D721Med (cell line): ENCODE results near the gene PHF12.
A peak's percentile ranks its signal among the peaks of the same experiment; 100 is the strongest.

Experiments used
- DNase-seq: peaks from one replicate; pipeline ENCODE4 v3.0.0; 2011; ENCODE audit warnings: low spot score; ENCODE audit not compliant: insufficient read length
- FAIRE-seq: peaks from 2 replicates; lab custom pipeline; 2011; peaks lifted over from hg19 to GRCh38; lab: Jason Lieb, UNC
- TF ChIP-seq, protein P1 (sequence below): IDR thresholded peaks from 2 replicates; pipeline ENCODE4 v1.5.1; 2012; ENCODE audit warnings: mild to moderate bottlenecking, control low read depth; ENCODE audit not compliant: insufficient read depth; ENCODE audit errors: missing control alignments

PHF12 gene

DNA sequence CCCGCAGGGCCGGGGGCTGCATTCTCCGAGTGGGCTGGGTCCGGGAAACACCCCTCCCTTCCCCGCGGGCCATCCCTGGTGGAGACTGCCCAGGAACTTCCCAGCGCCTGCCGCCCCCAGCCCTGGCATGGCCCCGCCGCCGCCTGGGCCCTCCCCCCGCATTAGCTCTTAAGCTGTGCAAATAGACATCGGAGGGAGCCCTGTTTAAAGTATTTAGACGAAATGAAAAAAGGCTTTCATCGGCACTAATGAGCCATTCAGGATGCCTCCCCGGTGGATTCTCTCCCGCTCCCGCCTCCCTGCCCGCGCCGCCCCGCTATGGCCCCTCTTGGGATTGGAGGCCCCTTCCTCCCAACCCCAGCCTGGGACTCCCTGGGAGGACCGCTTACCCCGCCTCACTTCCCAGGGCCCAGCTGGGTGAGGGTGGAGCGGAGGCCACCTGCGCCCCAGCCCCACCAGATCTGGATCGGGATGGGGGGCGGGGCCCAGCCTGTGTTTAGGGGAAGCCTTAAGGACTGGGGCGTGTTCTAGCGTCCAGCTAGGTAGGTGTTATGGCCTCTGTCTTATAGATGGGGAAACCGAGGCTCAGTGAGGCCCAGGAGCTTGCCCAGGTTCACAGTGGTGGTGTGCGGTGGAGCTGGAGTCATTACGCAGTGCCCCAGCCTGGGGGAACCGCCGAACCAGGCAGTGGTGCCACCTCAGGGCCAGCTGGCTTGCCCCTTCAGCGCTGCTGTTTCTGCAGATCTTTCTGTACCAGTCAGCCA, 34.8 kb upstream of the PHF12 start:
- DNase-seq, result no peak
- TF ChIP-seq, protein P1, sequence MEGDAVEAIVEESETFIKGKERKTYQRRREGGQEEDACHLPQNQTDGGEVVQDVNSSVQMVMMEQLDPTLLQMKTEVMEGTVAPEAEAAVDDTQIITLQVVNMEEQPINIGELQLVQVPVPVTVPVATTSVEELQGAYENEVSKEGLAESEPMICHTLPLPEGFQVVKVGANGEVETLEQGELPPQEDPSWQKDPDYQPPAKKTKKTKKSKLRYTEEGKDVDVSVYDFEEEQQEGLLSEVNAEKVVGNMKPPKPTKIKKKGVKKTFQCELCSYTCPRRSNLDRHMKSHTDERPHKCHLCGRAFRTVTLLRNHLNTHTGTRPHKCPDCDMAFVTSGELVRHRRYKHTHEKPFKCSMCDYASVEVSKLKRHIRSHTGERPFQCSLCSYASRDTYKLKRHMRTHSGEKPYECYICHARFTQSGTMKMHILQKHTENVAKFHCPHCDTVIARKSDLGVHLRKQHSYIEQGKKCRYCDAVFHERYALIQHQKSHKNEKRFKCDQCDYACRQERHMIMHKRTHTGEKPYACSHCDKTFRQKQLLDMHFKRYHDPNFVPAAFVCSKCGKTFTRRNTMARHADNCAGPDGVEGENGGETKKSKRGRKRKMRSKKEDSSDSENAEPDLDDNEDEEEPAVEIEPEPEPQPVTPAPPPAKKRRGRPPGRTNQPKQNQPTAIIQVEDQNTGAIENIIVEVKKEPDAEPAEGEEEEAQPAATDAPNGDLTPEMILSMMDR, result no peak
- no peak for FAIRE-seq

DNA sequence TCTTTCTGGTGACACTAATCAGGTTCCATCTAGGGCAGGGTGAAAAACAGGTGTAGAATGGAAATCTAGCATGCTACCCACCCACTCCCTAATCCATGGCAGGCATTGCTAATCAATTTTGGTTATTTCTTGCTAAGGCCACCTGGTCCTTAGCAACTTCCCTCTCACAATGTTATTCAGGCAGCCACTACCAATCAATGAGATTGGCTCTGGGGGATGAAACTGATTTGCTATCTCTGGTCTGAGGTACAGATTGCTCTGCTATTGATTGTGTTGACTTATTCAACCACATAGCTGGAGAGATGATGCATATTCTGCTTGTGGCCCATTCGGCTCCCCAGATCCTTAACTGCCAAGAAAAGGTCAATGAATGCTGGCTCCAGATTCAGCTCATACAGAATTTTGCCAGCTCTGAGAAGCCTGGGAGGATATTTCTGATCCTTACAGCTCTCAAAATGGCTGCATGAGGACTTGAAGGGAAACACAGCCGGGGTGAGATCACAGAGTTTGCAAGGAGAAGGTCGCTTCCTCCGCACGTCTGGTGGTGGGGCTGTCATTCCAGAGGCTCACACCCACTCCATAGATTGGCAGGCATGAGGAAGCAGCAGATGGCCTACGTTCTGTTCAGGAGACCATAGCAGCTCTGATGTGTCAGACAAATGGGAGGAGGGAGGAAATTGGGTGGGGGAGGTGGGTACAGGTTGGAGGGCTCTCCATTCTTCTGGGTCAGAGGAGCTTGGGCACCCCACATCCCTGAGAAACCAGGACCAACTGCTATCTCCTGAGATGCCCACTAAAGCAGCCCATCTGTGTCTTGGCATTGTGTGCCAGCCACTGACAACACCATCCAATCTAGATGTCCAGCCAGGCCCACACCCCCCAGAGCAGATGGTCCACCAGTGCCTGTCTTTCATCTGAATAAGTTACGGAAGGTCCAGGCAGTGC, 32.2 kb upstream of the PHF12 start:
- TF ChIP-seq, protein P1, result peak; percentile 37
- FAIRE-seq (no peak), DNase-seq (no peak)

DNA sequence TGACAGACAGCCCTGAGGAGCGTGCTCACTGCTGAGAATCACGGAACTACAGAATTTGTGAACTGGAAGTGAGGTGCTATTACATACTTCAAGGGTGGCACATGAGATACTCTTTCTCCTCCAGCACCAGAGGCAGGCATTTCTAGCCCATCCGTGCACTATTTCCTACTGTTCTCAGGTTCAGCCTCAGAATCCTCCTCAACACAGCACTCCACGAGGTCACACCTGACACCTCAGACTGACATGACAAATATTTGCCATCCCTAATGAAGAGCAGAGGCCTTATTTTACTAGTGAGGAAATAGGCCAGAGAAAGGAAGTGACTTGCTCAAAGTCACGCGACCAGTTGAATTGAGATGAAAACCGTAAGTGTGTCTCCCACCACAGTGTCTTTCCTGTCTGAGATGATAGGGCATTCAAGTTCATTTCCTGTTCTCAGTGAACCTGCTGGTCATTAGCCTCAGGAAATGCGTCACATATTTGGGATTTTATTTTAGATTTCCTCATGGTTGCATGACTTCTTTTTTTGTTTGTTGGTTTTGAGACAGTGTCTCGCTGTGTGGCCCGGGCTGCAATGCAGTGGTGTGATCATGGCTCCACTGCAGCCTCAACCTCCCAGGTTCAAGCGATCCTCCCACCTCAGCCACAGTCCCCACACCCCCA, 30.9 kb upstream of the PHF12 start:
- DNase-seq (no peak), FAIRE-seq (no peak)
- TF ChIP-seq, protein P1, result no peak

DNA sequence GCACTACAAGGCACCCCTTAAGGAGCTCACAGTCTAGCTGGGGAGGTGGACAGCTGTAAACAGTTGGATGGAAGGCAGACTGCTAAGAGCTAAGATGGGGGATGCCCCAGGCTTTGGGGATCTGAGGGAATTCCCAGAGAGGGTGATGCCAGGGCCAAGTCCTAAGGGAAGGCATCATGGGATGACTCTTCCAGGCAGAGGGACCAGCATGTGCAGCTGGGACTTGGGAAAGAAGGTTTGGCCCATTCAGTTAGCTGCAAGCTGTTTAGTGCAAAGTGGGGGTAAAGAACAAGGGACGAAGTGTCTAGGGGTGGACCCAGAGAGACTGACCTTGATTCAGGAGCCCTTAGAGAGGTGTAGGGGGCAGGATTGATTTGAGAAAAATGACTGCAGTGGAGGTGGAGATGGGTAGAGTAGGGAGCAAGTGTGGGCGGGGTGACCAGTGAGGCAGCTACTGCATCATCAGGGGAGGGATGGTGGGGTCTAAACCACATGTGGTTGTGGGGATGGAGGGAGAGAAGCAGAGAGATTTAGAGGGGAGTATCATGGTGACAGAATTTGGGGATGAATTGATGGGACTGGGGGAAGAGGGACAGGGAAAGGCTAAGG, 27.1 kb upstream of the PHF12 start:
- TF ChIP-seq, protein P1, result no peak
- no peak for DNase-seq
- no peak for FAIRE-seq

DNA sequence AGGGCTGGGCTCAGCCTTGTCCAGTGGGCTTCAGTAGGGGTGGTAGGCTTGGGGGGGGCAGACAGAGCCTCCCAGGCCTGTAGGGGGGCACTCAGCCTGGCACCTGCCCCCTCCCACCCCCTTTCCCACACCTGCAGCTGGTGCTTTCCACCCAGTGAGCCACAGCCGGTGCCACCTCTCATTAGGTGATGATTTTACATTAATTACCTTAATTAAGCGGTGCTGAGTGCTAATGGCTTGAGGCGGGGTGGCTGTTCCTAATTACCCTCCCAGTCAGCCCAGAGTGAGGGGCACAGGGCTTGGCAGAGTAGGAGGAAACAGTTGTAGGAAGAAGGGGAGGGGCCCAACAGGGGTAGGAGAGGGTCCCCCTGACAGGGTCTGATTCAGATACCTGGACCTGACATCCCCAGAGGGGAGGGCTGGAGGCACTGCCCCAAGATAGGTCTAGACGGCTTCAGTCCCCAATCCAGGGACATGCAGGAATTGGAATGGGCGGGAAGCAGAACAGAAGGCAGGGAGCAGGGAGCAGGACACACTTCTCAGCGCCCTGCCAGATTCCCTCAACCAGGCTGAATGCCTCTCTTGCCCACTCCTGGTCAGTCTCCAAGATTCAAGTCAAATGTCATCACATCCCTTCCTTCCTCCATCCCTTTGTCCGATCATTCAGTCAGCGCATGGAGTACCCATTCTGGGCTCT, 26.5 kb upstream of the PHF12 start:
- DNase-seq (no peak), FAIRE-seq (no peak)
- TF ChIP-seq, protein P1, result no peak

DNA sequence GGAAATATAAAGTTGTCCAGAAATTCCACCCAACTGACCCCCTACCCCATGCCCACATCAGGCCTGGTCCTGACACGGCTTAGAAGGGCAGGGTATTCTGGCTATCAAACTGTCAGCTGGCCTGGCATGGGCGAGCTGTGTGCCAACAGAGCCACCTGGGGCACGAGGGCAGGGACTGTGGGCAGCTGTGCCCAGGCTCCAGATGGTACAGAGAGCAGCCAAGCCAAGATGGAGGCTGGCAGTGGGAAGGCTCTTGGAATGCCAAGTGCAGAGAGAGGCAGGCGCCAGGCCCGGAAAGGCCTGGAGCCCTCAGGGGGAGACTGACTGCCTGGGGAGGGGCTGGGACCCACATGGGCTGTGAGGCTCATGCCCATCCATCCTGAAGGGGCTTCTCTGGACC, 24.3 kb upstream of the PHF12 start:
- TF ChIP-seq, protein P1, result no peak
- FAIRE-seq (no peak), DNase-seq (no peak)
